Stimulated activated CD4-positive, alpha-beta T cell treated with anti-CD3 and anti-CD28 coated beads, Interleukin-2, amount 100 ng/mL, for 48 hours (primary cell): ENCODE measurements around the gene CCDC13.

Source experiments
- DNase-seq, 2 donors: peaks; one replicate each; pipeline ENCODE4 v3.0.0-alpha.2; 2020

Gene CCDC13

DNA sequence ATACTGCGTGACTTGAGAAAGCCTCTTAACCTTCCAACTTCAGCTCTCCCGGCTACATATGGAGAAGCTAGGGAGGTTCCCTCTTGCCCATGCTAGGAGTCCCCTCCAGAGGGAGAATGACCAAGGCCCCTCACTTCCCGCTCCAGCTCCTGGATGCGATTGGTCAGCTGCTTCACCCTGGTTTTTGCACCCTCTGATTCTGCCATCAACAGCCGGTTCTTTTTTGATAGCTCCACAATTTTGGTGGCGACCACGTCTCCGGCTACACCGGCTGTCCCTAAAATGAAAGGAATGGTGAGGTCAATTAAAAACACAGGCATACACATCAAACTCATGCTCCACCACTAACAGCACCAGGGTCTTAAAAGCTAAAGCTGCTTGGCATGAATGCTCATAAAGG lies 20.6 kb downstream of the CCDC13 start:
- DNase-seq: no peak

DNA sequence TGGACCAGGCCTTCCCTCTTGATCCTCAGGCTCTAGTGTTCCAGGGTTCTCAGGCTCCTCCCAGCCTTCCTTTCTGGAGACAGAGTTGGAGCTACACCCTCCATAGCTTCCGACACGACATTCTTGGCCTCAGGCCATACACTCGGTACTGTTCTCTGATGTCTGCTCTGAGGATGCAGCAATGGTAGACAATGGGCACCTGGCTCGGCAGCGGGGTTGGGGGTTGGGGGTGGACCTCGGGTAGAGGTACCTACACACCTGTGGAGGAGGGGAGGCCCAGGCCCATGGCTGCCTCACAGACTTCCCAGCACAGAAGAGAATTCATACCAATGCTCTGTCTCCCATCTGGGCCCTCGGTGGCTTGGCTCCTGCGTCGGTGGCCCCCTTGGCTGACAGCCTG lies 21.4 kb downstream of the CCDC13 start:
- no peak for DNase-seq

DNA sequence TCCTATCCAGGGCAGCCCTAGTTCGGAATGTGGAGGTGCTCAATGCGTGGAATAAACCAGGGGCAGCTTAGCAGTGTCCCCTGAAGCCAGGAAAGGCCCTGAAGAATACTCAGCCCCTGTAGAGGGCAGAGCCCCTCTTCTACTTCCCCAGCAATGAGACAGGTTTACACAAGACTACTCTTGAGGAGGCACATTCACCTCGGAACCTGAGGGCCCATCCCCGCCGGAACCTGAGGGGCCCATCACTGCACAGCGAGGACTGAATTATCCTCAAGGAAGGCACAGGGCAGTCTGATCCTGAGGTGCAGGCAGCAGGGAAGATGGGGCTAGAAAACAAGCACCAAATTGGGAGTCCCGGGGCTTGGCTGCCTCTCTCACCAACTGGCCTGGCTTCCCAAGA lies 22.2 kb downstream of the CCDC13 start:
- DNase-seq: no peak

DNA sequence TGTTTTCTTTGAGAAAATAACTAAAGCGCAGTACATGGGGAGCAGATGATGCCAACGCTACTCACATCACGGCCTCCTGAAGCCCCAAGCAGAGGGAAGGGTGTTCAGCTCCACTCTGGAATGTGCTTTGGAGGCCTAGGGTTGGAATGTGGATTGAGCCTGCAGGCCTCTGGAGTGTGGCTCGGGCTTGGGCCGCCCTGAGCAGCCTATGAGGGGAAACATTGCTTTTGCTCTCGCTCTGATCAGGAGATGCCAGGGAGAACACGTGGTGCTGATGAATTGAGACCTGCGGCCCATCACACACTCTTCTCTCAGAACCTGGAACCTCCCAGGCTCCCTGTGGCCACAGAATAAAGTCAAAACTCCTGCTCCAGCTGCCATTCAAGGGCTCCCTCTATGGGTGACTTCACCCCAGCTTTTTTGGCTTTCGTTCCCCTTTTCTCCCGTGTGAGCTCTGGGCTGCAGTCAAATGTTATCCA lies 23.3 kb downstream of the CCDC13 start:
- no peak for DNase-seq

DNA sequence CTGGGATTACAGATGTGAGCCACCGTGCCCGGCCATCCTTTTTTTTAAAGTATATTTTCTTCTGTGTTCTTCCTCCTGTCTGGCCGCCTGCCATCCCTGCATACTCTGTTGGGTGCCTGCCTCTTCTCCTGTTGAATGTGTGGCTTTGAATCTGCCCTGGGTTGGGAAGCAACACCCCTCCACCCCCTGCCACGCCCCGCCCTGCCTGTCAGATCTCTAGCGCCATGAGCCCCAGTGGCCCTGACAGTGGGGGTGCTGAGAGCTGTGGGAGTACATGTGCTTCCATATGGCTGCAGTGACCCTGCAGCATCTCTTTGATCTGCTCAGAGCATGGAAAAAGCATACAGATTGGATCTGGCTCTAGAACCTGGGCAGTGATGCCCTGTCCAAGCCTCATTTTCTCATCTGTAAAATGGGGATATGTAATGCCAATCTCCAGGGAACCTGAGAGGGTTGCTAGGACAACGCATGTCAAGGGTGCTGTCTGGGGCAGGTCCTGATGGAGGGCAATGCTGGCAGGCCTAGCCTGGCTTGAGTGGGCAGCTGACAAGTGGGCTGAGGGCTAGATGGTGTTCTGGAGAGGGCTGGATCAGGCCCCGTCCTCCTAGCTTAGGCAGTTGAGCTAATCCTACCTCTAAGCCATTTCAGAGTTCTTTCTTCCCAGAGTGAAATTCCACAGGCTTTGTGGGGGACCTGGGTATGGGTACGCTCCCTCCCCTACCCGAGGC lies 23.9 kb downstream of the CCDC13 start:
- DNase-seq: no peak

DNA sequence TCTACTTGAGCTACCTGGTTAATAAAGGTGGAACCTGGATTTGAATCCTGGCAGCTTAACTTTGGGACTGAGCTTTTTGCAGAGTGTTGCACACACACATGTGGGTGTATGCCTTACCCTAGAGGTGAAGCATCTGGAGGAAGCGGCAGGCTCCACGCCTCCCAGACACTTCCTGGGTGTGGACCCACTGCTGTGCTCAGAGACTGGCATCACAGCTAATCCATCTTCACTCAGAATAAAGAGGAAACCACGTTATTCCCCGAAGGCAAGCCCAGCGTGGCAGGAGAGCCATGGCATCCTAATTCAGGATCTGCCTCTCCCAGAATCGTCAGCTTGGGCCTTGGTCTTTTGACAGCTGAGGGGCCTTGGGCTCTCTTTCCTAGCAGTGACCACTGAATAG lies 25.5 kb downstream of the CCDC13 start:
- no peak for DNase-seq

DNA sequence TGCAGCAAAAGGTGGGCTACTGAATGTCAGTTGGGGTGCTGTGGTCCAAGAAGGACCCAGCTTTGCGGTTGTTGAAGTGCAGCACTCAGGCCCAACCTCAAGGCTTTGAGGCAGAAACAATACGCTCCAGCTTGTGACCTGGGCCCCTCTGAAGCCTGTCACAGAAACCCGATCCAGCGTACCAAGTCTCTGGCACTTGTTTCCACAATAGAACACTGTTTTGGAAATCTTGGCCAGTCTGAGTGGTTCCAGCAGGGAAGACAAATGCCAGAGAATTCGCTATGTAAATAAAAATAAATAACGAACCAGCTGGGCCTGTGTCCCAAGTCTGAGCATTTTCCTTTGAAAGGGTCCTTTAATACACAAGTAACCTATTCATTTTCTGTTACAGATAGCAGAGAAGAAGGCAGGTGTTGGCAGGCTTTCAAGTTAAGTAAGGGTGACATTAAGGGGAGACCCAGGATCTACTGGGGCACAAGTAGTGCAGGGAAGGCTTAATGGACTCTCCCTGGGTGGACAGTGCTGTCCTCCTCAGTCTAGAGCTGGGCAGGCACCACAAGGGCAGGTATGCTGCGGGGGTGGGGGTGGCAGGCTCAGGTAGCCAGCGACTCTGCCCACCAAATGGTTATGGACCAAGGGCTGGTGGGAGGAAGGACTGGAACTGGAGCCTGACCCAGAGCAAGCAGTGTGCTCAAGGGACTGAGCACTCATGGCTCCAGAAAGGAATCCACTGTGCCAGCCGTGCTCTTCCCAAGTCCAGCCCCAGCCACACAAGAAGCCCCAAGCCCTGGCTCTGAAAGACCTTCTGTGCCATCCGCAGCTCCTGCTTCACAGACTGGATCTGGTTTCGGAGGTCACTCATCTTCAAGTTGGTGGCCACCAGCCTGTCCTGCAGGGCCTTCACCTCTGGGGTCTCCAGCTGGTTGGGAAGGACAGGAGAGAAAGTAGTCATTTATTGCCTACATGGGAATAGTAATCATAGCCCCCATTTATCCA lies 26.3 kb downstream of the CCDC13 start:
- no peak for DNase-seq

DNA sequence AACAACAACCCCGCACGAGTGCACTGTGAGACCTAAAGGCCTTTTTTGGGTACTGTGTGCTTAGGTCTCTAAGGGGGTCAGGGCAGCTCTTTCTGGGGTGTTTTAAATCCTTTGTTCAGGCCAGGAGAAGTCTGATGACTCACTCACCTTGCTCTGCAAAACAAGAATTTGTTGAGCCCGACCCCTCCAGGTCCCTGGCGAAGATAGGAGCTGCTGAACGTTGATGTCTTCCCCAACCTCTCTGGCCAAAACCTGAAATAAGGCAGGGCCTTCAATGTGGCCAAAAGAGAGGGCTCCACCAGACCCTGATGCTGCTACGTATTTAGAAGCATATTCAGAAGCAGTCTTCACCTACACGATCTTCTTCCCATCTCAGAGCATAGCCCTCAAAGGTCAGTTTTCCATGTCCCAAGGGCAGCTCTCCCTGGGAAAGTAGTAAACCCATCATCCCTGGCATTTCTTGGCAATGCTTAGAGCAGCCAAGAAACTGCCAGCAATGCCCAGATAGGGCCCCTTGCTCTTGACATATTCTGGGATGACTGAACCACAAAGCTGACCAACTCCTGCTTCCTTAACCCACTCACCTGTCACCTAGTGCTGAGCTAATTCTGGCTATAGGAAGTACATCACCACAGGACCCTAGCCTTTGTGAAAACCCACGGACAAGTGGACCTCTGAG lies 27.1 kb downstream of the CCDC13 start:
- DNase-seq: no peak

DNA sequence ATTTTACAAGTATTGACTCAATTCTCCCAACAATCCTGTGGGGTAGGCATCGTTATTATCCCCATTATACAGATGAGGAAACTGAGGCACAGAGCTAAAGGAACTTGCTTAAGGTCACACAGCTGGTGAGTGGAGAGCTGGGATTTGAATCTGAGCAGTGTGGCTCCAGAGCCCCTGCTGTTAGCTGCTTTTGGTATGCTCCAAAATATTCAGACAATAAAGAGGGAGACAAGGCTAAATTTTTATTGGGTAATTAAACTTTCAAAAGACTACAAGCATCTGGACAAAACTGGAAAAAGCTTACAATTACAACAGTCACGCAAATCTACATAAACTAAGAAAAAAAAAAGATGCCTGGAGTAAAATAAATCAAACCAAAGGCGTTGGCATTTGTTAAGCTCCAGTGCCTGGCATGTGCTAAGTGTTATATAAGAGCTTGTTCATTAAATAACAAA lies 27.7 kb downstream of the CCDC13 start:
- no peak for DNase-seq

DNA sequence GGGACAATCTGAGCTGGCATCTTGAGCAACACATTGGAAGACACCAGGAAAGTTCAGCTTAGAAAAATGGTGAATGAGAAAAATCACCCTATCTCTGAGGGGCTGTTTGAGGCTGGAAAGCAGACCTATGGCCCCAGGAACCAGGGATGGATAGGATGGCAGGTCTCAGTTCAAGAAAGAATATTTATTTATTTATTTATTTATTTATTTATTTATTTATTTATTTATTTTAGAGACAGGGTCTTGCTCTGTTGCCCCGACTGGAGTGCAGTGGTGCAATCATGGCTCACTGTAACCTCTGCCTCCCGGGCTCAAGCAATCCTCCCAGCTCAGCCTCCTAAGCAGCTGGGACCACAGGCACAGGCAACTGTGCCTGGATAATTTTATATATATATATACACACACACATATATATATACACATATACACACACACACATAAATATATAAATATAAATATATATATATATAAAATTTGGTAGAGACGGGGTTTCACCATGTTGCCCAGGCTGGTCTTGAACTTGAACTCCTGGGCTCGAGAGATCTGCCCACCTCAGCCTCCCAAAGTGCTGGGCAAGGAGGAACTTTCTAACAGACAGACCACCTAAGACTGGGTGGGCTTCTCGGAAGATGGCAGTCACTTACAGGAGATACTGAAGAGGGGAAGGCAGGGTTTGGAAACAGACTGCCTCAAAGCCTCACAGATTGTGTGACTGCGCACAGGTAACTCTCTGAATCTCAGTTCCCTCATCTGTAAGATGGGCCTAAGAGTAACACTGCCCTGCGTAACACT lies 29.7 kb downstream of the CCDC13 start:
- DNase-seq: no peak

DNA sequence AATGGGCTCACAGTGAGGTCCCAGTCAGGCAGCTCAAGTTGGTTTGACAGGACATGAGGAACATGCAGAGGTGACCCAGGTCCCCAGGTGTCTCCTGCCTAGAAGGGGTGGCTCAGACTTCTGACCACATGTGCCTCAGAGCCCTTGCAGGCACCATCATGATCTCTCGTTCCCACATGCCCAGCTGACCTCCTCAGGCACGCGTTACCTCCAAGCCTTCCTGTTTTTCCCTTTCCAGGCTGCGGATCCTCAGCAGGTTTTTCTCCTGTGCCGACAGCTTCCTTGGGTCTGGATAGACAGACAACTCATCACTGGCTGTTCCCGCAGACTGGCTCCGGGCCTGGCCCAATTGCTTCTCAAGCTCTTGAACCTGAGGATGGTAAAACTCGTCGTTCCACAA lies 30.4 kb downstream of the CCDC13 start:
- DNase-seq: no peak

DNA sequence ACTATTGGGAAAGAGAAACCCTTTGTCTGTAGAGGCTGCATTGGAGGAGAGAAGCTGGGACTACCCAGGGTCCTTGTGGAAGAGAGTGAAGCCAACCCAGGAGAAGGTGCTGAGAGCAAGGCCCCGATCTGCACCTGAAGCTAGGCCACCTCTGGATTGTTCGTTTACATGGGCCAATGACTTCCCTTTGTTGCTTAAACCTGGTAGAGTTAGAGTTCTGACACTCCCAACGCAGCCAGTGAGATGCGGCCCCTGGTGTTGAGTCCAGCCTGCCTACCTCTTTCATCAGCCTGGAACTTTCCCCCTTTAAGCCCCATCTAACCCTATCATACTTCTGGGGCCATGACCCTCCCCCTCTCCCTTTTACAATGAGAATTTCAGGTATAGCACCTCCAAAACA lies 30.8 kb downstream of the CCDC13 start:
- DNase-seq: no peak

DNA sequence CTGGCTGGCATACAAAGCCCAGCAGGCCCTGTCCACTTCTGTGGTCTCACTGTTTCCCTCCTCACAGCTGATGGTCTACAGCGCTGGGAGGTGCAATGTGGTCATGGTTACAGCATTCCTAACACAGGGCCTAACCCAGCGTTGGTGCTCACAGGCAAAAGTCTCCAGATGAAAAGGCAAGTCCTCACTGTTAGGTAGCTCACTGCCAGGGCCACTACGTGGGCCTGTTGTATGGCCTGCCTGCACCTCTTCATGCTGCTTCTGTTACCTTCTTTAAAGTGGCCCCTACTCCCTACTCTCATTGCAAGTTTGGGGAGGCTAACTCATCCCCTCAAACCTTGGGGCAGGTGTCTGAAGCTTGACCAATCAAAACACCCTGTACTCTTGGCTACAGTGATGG lies 31.3 kb downstream of the CCDC13 start:
- DNase-seq: no peak

DNA sequence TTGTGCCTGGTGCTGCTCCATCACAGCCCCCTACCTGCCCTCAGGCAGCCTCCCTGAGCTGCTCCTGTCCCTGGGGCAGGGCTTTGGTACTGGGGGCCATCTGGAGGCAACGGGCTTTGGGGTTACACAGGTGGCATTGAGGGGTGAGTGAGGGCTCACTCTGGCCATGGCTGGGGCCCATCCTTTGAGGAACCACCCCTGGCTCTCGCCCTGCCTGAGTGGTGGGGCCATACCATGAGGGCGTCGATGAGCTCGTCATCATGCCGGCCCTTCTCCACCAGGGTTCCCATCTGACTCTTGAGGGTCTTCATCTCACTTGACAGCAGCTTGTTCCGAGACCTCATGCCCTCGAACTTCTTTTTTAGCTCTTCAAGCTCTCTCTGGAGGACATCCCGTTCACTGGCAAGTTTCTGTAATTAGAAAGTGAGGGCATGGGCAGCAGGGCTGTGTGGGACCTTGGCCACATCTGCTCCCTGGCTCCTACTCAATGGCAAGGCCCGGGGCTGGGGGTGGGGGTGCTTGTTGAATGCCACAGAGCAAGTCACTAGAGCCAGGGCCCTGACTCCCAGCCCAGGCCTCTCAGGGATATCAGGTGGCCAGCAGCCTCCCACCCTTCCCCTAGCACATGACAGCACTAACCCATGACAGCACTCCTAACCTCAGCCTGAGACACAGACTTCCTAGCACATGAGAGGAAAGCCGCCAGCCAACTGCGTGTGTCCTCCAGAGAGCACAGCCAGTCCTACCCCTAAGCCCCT lies 33.5 kb downstream of the CCDC13 start:
- no peak for DNase-seq

DNA sequence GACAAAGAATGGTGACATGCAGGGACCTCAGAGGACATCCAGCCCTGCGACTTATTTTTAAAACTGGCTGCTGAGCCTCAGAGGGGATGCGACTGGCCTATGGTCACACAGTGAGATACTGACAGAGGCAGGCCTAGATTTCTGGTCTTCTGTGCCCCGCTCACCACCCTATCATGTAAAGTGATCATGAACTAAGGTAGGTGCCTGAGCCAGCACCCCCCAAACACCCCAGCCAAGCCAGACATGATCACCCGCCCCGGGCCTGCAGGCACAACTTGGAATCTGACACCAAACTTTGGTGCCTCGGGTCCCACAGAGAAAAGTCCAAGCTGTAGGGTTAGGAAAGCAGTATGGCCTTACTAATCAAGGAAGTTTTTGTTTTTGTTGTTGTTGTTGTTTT lies 36.5 kb downstream of the CCDC13 start:
- DNase-seq: no peak

DNA sequence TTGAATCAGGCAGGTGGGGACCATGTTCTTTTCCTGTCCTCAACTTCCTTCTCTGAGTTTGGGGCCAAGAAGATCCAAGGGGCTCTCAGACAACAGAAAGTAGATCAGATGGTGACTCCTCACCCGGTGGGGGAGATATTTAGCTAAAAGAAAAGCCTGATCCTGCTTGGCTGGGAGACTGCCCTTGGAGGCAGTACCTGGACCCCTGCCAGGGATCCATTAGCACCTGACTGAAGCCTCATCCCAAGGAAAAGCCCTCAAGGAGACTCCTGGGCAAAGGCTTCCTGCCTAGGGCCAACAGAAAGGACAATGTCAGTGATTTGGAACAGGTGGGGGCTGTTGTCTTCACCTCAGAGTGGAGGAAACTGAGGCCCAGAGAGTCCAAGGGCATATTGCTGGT lies 37.0 kb downstream of the CCDC13 start:
- no peak for DNase-seq

DNA sequence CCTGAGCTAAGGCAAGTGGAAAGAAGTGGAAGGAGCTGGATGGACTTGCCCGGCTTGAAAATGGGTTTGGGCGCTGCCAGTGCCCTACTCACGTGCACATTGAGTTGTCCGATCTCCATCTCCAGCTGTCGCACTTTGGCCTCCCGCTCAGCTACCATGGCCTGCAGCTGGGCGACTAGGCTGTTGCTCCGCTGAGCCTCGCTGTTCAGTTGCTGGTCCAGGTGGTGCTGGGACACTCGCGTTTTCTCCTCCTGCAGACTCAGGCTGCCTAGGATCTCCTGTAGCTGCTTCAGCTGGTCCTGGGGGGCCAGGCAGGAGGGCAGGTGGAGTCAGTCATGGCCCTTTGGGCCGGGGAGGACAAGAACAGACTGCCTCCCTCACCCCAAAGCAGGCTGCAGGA lies 37.4 kb downstream of the CCDC13 start:
- DNase-seq: no peak

DNA sequence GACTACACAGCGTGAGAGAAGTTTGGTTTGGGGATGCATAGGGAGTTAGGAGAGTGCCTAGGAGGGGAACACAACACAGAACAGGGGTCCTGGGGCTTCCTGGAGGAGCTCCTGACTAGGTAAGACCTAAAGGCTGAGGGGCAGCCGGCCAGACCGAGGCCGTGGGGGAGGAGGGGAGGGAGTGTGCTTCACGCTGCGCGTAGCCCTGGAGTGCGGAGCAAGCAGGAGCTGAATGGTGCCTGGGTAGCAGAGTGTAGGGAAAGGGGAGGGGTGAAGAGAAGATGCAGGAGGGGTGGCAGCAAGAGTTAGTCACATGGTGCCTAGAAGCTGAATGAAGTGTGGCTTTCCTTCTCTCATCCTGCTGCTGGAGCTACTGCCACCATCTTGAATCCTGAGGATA lies 38.0 kb downstream of the CCDC13 start:
- DNase-seq: no peak

DNA sequence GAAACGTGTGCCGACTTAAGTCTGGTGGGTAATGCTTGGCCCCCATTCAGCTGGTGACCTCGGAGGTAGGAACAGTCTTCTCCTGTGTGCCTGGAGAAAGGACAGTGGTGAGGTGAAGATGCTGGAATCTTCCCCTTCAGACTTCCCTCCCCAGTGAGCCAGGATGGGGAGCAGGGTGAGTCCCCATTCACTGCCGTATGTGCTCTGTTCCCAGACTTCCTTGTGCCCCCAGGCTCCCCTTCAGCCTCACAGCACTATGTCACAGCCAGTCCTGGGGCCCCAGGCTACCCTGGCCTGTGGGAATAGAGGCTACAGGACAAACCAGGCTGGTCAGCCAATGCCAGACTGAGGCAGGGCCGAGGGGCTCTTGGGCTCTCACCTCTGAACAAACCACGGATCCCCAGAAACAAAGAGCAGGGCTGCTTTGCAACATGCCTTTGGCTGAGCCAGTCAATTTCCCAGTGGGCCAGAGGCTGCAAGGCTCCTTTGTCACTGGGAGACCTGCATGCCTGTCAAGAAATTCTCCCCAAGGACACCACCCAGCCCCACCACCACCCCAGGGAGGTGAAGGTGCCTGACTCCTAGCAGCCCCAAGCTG lies 38.7 kb downstream of the CCDC13 start:
- DNase-seq: no peak

DNA sequence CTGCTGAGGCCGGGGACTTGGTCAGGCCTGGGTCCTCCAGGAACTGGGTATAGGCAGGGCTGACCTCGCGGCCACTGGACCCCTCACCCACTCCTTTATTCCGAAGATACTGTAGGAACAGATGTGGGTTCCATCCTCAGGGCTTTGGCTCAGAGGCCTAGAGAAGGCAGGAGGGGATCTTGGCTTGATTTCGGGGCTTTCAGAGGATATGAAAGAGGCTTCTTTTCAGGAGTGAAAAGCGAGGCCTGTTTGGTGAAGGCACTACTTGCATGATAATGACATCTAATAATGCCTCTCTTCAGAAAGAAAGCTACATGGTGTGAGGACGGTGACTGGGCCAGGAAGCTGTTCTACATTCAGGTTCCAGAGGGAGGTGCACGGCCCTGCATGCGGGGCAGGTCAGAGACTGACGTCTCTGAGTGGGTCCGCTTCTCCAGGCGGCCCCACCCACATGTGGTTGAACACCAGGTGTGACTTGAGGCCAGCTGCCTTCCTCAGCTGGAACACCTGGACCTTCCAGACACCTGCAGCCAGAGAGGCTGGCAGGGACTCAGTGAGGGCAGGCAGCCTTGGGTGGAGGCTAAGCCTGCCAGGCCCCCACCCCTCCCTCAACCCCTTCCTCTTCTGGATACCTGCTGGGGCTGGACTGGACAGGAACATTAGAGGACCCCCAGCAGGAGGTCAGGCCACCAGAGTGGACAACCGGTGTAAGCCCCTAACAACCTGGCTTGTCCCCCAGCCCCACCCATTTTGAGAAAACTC lies 39.4 kb downstream of the CCDC13 start:
- DNase-seq: no peak
